Measurements from ENCODE around the gene FOXJ3. TPM values are rescaled to one million over a fixed set of nuclear protein-coding genes. Genes with fewer than 3 reads are reported as not detected.

The FOXJ3 gene
- total RNA-seq, 1 donor from 2014 or later, result 30.9 TPM

GRCh38 chr1:42153624-42154023, 181.4 kb downstream of the FOXJ3 start:
- H3K4me3 Mint-ChIP-seq (ENCODE audit: unreplicated experiment), result no peak overlapping the region
- H3K27ac Mint-ChIP-seq (ENCODE audit: unreplicated experiment), result no peak overlapping the region
- H3K27me3 Mint-ChIP-seq (ENCODE audit: low read depth), result peaks cover 34% of the 10 kb centered on the region
- H3K4me1 Mint-ChIP-seq (ENCODE audit: low read depth), result no peaks in the 10 kb centered on the region
- no peak for DNase-seq (ENCODE audit: low spot score)
- H3K36me3 Mint-ChIP-seq (ENCODE audit: low read depth), result no peaks in the 10 kb centered on the region
- no peaks in the 10 kb centered on the region for H3K9me3 Mint-ChIP-seq (ENCODE audit: low read depth)
- TF ChIP-seq, protein P1, sequence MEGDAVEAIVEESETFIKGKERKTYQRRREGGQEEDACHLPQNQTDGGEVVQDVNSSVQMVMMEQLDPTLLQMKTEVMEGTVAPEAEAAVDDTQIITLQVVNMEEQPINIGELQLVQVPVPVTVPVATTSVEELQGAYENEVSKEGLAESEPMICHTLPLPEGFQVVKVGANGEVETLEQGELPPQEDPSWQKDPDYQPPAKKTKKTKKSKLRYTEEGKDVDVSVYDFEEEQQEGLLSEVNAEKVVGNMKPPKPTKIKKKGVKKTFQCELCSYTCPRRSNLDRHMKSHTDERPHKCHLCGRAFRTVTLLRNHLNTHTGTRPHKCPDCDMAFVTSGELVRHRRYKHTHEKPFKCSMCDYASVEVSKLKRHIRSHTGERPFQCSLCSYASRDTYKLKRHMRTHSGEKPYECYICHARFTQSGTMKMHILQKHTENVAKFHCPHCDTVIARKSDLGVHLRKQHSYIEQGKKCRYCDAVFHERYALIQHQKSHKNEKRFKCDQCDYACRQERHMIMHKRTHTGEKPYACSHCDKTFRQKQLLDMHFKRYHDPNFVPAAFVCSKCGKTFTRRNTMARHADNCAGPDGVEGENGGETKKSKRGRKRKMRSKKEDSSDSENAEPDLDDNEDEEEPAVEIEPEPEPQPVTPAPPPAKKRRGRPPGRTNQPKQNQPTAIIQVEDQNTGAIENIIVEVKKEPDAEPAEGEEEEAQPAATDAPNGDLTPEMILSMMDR (IDR thresholded peaks at IDR 0.05), result no peak

GRCh38 chr1:42152907-42153600, 182.0 kb downstream of the FOXJ3 start, which contains the start of gene GUCA2B:
GUCA2B (plus strand) TSS chr1:42153410; CDS start chr1:42153451, 41 bp downstream.
- H3K4me3 Mint-ChIP-seq (ENCODE audit: unreplicated experiment), result no peak within 1 kb of the TSS
- TF ChIP-seq, protein P1 (IDR thresholded peaks at IDR 0.05), result no peak
- no peak within 1 kb of the TSS for H3K27ac Mint-ChIP-seq (ENCODE audit: unreplicated experiment)
- no peaks in the 10 kb centered on the region for H3K36me3 Mint-ChIP-seq (ENCODE audit: low read depth)
- H3K9me3 Mint-ChIP-seq (ENCODE audit: low read depth), result no peaks in the 10 kb centered on the region
- H3K27me3 Mint-ChIP-seq (ENCODE audit: low read depth), result peaks cover 34% of the 10 kb centered on the region
- DNase-seq (ENCODE audit: low spot score), result no peak
- H3K4me1 Mint-ChIP-seq (ENCODE audit: low read depth), result no peaks in the 10 kb centered on the region

DNA sequence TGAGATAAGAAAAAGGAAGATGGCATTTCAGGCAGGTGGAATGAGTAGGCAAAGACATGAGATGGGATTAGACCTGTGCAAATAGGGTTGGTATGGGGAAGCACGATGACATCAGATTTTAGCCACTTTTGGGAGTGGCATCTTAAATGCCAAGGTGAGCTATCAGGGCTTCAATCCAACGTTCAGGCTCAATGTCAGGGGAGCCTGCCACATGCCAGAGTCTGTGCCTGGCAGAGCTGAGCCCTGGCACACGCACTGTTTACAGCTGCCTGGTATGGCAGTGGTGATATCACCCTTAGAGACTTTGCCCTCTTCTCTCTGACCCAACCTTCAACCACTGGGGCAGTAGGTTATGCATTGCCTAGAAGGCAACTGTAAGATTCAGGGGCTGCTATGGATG, 182.9 kb downstream of the FOXJ3 start:
- Mint-ChIP-seq H3K27ac (ENCODE audit: unreplicated experiment) (no peak overlapping the region), H3K4me1 (ENCODE audit: low read depth) (no peaks in the 10 kb centered on the region), H3K27me3 (ENCODE audit: low read depth) (peaks cover 34% of the 10 kb centered on the region), H3K4me3 (ENCODE audit: unreplicated experiment) (no peak overlapping the region), H3K36me3 (ENCODE audit: low read depth) (no peaks in the 10 kb centered on the region), H3K9me3 (ENCODE audit: low read depth) (no peaks in the 10 kb centered on the region)
- DNase-seq (ENCODE audit: low spot score), result no peak
- TF ChIP-seq, protein P1 (IDR thresholded peaks at IDR 0.05), result no peak

- no peak for DNase-seq (ENCODE audit: low spot score)
- H3K4me3 Mint-ChIP-seq (ENCODE audit: unreplicated experiment), result no peak overlapping the region
- H3K27me3 Mint-ChIP-seq (ENCODE audit: low read depth), result peaks cover 34% of the 10 kb centered on the region
- TF ChIP-seq, protein P1 (IDR thresholded peaks at IDR 0.05), result no peak
- no peaks in the 10 kb centered on the region for H3K36me3 Mint-ChIP-seq (ENCODE audit: low read depth)
- no peaks in the 10 kb centered on the region for H3K4me1 Mint-ChIP-seq (ENCODE audit: low read depth)
- H3K27ac Mint-ChIP-seq (ENCODE audit: unreplicated experiment), result no peak overlapping the region
- no peaks in the 10 kb centered on the region for H3K9me3 Mint-ChIP-seq (ENCODE audit: low read depth)
These were observed 184.4 kb downstream of the FOXJ3 start for GRCh38 chr1:42150651-42151050.

- Mint-ChIP-seq H3K9me3 (ENCODE audit: low read depth) (no peaks in the 10 kb centered on the region), H3K36me3 (ENCODE audit: low read depth) (no peaks in the 10 kb centered on the region), H3K4me3 (ENCODE audit: unreplicated experiment) (no peak overlapping the region), H3K27me3 (ENCODE audit: low read depth) (peaks cover 47% of the 10 kb centered on the region), H3K27ac (ENCODE audit: unreplicated experiment) (no peak overlapping the region), H3K4me1 (ENCODE audit: low read depth) (no peaks in the 10 kb centered on the region)
- no peak for DNase-seq (ENCODE audit: low spot score)
- TF ChIP-seq, protein P1 (IDR thresholded peaks at IDR 0.05), result no peak
These were observed 186.9 kb downstream of the FOXJ3 start for GRCh38 chr1:42148166-42148565.

Measured in chondrocyte (in vitro differentiated cells).